Ascending aorta (tissue), 2 donors: ENCODE data around the gene TPMT. TPM values are rescaled to one million over a fixed set of nuclear protein-coding genes. Genes with fewer than 3 reads are reported as not detected.

Experiments used
- DNase-seq, 2 donors: peaks; one replicate each; pipeline ENCODE4 v3.0.0-alpha.2; 2019; ENCODE audit warnings: low spot score in 2 of 2
- H3K27ac ChIP-seq, 2 donors: fragments of 200-600 bp; sonication (generic); one replicate each; pipeline ENCODE4 v1.5.1; 2016 to 2017; ENCODE audit warnings: mild to moderate bottlenecking in 1 of 2
- H3K27me3 ChIP-seq: fragments of 200-600 bp; sonication (generic); one replicate; pipeline ENCODE4 v1.5.1; 2017
- H3K36me3 ChIP-seq, 2 donors: fragments of 200-600 bp; sonication (generic); one replicate each; pipeline ENCODE4 v1.5.1; 2016
- H3K4me1 ChIP-seq, 2 donors: fragments of 200-600 bp; sonication (generic); one replicate each; pipeline ENCODE4 v1.5.1; 2016 to 2017; ENCODE audit warnings: mild to moderate bottlenecking in 1 of 2
- H3K4me3 ChIP-seq, 2 donors: fragments of 200-600 bp; sonication (generic); one replicate each; pipeline ENCODE4 v1.5.1; 2016 to 2017; ENCODE audit warnings: mild to moderate bottlenecking in 1 of 2
- H3K9me3 ChIP-seq, 2 donors: fragments of 200-600 bp; sonication (generic); one replicate each; pipeline ENCODE4 v1.5.1; 2016
- CTCF ChIP-seq, 3 experiments: fragments of 200-600 bp in 2 of 3; fragments of 450-650 bp in 1 of 3; sonication (generic) in 2 of 3; IDR thresholded peaks; one replicate each; pipeline ENCODE4 v1.5.1; 2016 to 2019; ENCODE audit warnings: antibody characterized with exemption in 3 of 3, mild to moderate bottlenecking in 1 of 3, moderate library complexity in 1 of 3
- intact Hi-C: fragments of 100-400 bp; cut with DNase I; formaldehyde crosslinking; loops from one replicate; pipeline ENCODE4 v1.15.1; 2023
- total RNA-seq: library from RNA; depleted of rRNA; stranded (reverse); fragments of >200 nt; gene quantifications from one replicate; pipeline ENCODE4 v1.1.0, GENCODE V29; 2016

The TPMT gene
- total RNA-seq, 1 donor from 2014 or later: 1.6 TPM

DNA sequence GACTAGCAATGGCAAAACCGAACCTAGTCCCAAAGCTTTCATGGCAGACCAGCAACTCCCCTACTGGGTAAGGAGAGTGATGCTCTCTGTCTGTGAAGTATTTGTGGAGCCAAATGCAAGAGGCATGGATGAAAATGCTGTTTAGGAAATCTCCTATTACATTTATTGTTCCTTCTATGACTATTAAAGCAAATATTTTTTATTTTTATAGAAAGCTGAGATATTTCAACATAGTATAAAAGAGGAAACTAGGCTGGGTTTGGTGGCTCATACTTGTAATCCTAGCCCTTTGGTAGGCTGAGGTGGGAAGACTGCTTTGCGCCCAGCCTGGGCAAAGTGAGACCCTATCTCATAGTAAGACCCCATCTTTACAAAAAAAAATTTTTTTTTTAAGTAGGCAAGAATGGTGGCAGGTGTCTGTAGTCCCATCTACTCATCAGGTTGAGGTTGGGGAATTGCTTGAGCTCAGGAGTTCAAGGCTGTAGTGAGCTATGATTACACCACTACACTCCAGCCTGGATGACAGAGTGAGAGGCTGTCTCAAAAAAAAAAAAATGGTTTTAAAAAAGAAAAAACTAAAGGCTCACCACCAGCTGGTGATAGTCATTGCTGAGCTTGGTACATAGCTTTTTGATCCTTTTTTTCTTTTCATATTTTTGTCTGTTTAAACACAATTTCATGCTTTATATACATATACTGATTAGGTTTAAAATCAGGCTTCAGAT lies 11.6 kb upstream of the TPMT start:
- Histone ChIP-seq H3K27me3 (no peaks in the 10 kb centered on the region), H3K36me3 (peaks cover 16 to 67% of the 10 kb centered on the region in 2 donors), H3K4me1 (no peaks in the 10 kb centered on the region), H3K27ac (no peak overlapping the region), H3K9me3 (no peaks in the 10 kb centered on the region), H3K4me3 (no peak overlapping the region)
- TF ChIP-seq CTCF (IDR thresholded peaks at IDR 0.05): no peak
- no peak for DNase-seq
- intact Hi-C loops: no loop called here

GRCh38 chr6:18165751-18166150 lies 10.9 kb upstream of the TPMT start:
- H3K4me1 ChIP-seq: no peaks in the 10 kb centered on the region
- intact Hi-C loops: no loop called here
- no peak for DNase-seq
- no peaks in the 10 kb centered on the region for H3K27me3 ChIP-seq
- no peak for TF ChIP-seq CTCF (IDR thresholded peaks at IDR 0.05)
- peaks cover 18 to 66% of the 10 kb centered on the region in 2 donors for H3K36me3 ChIP-seq
- no peak overlapping the region for H3K27ac ChIP-seq
- H3K4me3 ChIP-seq: no peak overlapping the region
- no peaks in the 10 kb centered on the region for H3K9me3 ChIP-seq

DNA sequence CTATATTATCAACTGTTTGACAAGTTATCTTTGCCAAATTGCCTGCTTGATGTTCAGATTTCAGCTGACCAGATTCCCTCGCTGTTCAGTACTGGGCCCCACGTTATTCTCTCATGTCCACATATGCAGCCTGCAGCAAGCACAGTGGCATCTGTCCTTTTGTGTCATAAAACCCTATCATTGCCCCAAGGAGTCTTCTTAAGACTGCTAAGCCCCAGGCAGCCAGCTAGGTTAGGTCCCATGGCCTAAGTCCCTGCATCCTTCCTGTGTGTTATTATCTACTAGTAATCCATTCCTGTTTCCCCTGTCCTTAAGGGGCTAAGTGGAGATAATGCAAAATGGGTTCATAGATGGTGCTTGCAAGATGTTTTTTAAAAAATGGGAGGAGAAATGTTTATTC lies 7.5 kb upstream of the TPMT start:
- H3K27ac ChIP-seq: no peak overlapping the region
- peaks cover 10 to 48% of the 10 kb centered on the region in 2 donors for H3K36me3 ChIP-seq
- H3K9me3 ChIP-seq: no peaks in the 10 kb centered on the region
- TF ChIP-seq CTCF (IDR thresholded peaks at IDR 0.05): no peak
- no peak for DNase-seq
- intact Hi-C loops: no loop called here
- H3K4me1 ChIP-seq: no peaks in the 10 kb centered on the region
- H3K4me3 ChIP-seq: no peak overlapping the region
- H3K27me3 ChIP-seq: no peaks in the 10 kb centered on the region

DNA sequence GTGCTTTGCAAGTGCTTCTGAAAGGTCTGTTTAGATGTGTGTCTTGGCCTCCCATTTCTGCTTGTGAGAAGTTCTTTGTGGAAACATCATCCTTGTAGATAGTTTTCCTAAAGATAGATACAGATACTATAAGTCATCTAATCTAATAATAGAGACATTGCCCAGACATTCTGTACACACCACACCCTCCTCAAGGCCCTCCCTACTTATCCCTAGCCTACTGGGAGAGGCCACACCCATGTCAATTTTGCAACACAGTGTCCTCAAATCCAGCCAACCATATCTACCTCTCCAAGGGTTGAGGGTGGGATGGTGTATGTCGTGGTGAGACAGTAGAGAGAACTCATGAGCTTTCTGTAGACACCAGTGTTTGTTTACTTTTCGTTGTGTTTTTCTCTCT lies 6.6 kb upstream of the TPMT start:
- DNase-seq: no peak
- Histone ChIP-seq H3K27ac (no peak overlapping the region), H3K4me3 (no peak overlapping the region), H3K4me1 (no peaks in the 10 kb centered on the region), H3K36me3 (peaks cover 10 to 40% of the 10 kb centered on the region in 2 donors), H3K27me3 (no peaks in the 10 kb centered on the region), H3K9me3 (no peaks in the 10 kb centered on the region)
- intact Hi-C loops: no loop called here
- no peak for TF ChIP-seq CTCF (IDR thresholded peaks at IDR 0.05)

DNA sequence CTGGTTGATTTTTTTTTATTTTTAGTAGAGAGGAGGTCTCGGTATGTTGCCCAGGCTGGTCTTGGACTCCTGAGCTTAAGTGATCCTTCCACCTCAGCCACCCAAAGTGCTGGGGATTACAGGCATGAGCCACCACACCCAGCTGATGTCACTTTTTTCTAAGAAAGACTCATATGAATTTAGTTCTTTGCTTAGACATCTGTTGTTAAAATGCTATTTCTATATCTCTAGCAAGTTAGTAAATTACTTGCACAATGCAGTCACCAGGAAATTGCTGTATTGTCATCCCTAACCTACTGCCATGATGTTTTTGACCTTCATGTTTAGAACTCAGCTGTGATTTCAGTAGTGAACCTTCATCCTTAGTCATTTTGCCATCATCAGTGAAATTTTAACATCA lies 6.0 kb upstream of the TPMT start:
- intact Hi-C loops: no loop called here
- Histone ChIP-seq H3K4me3 (no peak overlapping the region), H3K36me3 (peaks cover 10 to 40% of the 10 kb centered on the region in 2 donors), H3K27me3 (no peaks in the 10 kb centered on the region), H3K4me1 (peaks cover 0 to 3% of the 10 kb centered on the region in 2 donors), H3K9me3 (no peaks in the 10 kb centered on the region), H3K27ac (no peak overlapping the region)
- DNase-seq: no peak
- no peak for TF ChIP-seq CTCF (IDR thresholded peaks at IDR 0.05)
